Fibroblast of skin of scalp (primary cell): Measurements from ENCODE around the gene TGM6.
A peak's percentile ranks its signal among the peaks of the same experiment; 100 is the strongest.

Experiments used
- DNase-seq: peaks from one replicate; pipeline ENCODE4 v3.0.0-alpha.2; 2013

TGM6 gene

DNA sequence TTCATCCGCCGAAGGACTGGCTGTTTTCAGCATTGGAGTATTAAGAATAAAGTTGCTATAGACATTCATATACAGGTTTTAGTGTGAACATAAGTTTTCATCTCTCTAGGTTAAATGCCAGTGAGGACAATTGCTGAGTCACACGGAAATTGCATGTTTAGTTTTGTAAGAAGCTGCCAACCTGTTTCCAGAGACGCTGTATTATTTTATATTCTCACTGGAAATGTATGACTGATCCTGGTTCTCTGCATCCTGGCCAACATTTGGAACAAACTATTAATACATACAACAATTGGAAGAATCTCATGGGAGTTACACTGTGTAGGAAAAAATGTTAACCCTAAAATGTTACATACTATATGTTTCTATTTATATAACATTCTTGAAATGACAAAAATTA lies 16.7 kb upstream of the TGM6 start:
- peak; percentile 9 for DNase-seq

DNA sequence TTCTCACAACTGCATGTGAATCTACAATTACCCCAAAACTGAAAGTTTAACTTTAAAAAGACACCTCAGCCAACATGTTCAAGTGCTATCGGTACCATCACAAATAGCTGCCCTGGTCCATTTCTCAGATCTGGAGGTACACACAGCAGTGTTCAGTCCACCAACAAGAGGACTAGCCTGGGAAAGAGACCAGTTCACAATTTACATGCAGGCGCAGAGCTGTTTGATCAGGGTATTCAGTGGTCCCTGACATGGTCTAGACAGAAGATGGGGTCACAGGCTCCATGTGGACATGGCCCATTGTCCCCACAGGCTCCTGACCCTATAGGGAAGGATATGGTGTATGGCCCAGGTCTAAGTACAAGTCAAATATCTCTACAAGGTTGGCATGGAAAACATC lies 15.6 kb upstream of the TGM6 start:
- DNase-seq, result no peak

DNA sequence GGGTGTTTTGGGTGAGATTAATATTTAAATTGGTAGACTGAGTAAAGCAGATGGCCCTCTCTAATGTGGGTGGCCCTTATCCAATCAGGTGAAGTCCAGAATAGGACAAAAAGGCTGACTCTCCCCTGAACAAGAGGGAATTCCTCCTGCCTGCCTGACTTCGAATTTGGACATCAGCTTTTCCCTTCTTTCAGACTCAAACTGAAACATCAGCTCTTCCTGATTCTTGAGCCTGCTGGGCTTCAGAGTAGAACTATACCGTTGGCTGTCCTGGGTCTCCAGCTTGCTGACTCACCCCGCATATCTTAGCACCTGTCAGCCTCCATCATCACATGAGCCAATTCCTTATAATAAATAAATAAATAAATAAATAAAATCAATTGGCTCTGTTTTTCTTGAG lies 15.0 kb upstream of the TGM6 start:
- DNase-seq, result no peak

DNA sequence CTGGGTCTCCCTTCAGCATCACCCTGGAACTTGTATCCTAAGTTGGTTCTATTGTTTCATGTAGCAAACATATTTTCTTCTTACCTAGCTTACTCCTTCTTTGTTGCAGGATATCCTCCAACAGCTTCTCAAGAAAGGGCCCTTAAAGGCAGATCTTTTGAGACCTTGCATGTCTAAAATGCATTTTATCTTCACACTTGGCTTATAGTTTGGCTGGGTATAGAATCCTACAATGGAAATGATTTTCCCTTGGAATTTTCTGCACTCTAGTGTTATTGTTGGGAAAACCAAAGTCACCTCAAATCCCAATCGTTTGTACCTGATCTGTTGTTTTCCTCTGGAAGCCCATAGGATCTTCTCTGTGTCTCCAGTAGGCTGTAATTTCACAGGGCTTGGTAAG lies 12.1 kb upstream of the TGM6 start:
- no peak for DNase-seq

DNA sequence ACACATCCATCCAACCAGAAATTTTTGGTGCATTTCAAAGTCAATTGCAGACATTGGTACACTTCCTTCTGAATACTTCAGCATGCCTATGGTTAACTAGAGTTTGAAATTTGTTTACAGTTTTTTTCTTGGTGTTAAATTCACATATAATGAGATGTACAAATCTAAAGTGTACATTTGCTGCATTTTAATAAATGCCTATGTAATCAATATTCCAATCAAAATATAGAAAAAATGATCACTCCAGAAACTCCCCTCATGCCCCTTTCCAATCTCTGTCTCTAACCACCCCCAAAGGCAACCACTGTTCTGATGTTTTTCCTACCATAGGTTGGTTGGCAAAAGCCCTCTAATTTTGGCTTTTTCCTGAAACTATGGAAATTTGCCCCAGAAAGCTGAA lies 7.6 kb upstream of the TGM6 start:
- no peak for DNase-seq

DNA sequence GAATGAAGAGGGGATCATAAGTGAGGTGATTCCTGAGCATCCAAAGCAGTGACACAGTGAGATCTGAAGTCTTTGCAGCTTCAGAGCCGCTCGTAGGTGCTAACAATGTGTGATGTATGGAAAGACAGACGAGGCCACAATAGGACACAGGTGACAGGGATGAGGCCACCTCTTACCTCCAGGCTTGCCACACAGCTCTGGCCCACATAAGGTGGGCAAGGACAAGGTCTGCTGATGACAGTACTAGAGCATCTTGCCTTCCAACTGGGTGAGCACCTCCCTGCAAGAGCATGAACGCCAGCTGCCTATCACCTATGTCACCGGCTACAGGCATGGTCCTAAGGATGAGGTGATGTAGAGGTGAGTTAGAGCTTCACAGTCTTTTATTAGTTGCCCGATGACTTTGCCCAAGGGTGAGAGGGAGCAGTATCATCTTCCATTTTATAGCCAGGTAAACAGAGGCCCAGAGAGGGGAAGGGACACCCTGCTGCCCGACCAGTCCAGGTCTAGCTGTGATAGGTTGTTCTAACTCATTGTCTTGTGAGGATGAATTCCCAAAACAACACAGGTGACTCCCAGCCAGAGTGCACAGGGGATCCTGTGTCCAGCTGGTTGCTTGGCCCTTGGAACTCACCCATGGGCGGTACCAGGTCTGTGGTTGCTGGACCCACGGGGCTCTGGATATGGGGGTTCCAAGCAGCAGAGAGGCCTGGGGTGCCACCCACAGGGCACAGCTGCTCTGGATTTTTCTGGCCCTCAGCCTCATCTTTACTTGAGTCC lies 6.2 kb upstream of the TGM6 start:
- no peak for DNase-seq

DNA sequence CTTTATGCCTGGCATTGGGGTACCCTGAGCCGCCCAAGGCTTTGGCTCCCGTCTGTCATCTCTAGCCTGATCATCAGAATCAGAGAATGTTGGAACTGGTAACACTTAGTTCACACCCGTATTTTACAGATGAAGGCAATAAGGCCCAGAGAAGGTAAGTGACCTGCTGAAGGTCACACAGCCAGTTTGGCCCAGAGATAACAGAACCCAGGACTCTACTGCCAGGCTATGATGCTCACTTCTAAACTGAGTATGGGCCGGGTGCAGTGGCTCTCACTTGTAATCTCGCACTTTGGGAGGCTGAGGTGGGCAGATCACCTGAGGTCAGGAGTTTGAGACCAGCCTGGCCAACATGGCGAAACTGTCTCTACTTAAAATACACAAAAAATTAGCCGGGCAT lies 1.8 kb upstream of the TGM6 start:
- no peak for DNase-seq

DNA sequence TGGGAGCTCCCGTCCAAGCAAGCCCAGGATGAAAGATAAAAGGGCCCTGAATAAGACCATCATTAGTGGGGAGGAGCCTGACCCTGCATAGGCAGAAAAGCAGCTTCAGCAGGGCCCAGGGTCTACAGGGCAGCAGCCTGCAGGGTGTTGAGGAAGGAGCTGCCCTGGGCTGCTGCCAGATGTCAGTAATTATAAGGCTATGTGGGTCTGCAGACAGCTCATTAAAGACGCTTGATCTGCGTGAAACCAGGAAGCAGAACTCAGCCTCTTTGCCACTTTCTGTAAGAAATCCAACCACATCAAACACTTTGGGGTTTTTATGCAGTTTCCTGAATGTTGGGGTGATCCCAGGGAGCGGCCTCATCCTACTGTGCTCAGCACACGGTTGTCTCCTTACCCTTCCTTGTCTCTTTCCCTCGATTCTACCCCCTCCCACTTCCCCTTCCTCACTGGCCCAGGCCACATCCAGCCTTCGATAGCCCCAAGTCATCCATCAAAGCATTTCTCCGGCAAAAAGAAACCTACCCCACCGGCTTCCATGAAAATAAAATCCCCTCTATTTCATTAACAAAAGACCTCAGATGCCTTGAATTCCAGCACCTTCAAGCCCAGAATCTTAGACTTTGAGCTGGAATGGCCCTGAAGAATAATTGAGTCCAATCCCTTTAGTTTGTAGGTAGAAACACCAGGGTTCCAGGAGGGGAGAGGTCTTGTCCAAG lies 1.0 kb upstream of the TGM6 start:
- DNase-seq, result no peak

DNA sequence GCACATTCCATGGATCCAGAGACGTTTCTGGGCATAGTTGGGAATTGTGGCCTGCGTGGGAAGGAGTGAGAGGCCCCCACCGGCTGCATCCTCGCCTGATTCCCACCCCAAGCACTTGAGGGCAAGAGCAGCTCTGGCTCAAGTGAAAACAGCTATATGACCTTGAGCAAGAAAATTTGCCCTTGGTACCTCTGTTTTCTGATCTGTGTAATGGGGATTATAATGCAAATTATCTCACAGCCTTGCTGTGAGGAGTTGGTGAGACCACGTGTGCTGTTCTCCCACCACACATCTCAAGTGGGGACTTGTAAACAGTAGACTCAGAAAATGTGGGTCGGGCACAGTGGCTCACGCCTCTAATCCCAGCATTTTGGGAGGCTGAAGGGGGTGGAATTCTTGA lies 602 bp downstream of the TGM6 start:
- no peak for DNase-seq

DNA sequence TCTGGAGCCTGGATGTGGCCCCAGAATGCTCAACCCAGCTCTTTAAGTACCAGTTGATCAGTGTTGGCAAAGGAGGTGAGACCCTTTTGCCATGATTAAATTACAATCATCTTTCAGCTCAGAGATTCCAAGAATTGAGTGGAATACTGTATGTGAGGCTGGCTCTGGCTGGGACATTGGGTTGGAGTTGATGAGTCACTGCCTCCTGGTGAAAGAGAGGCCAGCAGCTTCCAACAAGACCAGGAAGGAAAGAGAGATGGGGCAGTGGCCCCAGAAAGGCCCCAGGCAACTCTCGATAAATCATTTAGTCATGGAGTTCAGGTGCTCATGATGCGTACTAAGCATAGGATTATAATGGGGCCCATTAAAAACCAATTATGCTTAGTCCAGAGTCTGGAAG lies 2.1 kb downstream of the TGM6 start:
- DNase-seq, result no peak

DNA sequence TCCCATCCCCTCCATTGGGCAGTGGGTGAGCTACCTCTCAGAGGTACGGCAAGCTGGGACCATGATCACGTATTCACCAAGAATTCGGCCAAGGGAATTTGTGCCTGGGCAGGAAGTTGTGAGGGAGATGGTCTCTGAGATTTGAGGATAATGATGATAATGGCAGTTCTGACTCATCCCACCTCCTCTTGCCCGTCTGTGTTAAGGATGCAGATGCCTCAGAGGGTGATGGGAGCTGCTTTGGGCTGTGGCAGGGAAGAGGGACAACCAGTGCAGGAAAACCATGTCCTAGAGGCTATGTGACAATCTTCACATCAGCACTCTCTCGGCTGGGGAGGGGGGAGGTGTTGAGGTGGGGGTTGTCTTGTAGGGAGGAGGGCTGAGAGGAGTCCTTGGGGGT lies 4.3 kb downstream of the TGM6 start:
- DNase-seq, result no peak

DNA sequence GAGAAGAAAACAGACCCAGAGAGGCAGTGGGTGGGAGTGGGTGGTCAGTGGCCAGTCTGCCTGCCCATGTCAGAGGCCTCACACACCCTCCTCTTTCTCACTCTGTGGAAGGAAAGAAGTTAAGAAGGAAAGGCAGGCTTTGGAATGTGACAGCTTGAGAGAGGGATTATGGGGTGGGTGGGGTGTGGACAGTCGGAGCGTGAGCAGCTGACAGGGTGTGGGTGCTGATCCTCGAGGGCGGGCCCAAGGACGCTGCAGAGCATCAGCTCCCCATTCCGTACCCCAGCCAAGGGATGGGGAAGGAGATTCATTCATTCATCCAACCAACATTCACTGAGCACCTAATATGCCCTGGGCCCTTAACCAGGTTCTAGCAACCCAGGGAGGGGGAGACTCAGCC lies 4.8 kb downstream of the TGM6 start:
- no peak for DNase-seq

DNA sequence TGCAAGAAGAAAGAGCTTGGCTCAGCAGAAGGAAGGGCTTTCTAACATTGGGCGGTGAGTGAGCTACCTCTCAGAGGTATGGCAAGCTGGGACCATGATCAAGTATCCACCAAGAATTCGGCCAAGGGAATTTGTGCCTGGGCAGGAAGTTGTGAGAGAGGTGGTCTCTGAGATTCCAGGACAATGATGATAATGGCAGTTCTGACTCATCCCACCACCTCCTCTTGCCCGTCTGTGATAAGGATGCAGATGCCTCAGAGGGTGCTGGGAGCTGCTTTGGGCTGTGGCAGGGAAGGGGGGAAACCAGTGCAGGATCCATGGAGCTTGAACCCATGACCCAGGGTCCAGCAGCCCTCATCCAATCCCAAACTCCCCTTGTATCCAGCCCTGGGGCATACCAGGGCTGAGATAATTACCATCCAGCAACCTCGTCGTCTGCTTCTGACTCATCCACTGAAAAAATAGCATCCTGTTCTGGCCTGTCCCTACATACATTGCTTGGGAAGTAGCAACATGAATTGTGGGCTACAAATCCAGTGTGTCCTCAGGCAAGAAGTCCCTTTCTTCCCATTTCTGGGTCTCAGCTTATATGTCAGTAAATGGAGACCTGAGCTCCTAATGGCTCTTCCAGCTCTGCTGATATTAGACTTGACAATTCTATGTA lies 5.9 kb downstream of the TGM6 start:
- peak; percentile 29 for DNase-seq

DNA sequence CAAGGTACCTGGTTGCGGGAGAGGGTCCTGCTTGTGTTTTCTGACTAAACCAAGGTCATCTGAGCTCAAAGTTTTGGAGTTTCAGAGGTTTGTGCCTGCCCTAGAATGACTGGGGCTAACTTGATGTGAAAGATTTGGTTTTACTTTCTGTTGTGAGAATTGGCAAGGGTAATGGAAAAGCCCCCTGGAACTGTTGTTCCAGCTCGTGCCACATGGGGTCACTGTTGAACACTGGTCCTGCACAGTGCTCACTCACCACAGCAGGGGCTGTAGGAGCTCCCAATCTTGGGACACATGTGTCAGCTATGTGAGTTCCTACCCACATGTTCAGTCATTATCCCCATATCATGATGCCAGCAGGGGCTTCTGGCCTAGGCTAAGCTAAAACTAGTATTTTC lies 6.5 kb downstream of the TGM6 start:
- peak; percentile 34 for DNase-seq

DNA sequence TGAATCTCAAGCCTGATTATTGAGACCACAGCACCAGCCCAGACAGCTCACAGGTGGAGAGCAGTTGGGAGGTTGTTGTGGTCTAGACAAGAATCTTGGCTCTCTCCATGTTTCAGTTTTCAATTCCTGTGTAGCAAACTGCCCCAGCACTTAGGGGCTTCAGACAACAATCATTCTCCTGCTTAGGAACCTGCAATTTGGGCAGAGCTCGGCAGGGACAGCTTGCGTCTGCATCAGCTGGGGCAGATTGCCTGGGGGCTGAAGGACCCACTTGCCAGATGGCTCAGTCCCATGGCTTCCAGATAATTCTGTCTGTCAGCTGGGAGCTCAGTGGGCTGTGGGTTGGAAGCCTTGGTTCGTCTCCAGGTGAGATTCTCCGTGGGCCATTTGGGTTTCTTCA lies 6.9 kb downstream of the TGM6 start:
- no peak for DNase-seq

DNA sequence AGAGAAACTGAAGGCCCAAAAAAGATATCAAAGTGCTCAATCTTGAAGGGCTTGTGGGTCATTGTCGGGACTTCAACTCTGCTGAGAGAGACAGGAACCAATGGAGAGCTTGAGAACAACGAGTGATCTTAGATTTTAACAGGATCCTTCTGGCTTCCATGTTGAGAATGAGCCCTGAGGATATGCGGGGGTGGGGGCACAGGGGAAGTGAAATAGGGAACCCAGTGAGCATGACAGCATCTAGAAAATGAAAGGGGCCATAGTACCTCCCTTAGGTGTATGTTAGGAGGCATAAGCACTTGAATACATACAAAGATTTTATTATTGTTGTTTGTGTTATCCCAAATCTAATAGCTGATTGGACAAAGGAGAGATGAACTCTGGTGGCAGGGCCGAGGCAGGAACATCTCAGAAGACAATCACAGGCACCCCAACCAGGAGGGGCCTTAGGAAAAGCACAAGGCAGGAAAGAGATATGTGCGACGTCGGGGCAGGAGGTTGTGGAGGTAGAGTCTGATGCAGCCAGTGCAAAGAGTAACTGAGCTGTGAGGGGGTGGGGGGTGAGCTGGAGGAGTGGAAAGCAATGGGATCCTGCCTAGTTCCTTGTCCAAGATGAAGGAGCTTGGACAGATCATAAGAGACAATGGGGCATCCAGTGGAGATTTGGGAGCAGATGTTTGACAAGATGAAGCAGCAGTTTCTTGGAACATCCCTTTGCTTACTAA lies 10.4 kb downstream of the TGM6 start:
- no peak for DNase-seq

DNA sequence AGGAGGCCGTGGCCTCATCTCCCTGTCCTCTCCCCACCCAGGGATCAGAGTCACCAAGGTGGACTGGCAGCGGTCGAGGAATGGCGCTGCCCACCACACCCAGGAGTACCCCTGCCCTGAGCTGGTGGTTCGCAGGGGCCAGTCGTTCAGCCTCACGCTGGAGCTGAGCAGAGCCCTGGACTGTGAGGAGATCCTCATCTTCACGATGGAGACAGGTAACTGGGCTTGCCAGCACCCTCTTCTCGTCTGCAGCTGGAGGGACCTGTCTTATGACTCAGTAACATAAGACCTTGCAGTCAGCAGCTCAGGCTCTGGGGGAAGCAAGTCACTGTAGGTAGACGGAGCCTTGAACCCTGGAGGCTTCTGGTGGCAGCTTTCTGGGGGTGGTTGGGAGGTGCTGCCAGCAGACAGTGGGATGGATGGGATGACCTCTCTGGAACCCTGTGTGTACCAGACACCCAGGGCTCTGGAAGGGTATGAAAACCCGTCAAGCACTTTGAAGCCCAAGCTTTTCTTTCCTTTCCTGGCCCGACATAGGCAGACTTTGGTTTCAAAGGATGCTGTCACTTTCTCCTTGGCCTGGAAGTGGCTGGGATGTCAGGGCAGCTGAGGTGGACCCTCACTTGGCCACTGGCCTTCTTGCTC lies 13.8 kb downstream of the TGM6 start:
- DNase-seq, result no peak

DNA sequence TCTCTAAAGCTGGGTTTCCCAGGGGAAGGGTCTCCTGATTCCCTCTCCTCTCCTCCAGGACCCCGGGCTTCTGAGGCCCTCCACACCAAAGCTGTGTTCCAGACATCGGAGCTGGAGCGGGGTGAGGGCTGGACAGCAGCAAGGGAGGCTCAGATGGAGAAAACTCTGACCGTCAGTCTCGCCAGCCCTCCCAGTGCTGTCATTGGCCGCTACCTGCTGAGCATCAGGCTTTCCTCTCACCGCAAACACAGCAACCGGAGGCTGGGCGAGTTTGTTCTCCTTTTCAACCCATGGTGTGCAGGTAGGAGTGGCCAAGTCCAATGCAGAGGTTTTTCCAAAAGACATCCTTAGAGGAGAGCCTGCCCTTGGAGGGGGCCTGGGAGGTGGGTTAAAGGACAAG lies 14.4 kb downstream of the TGM6 start:
- no peak for DNase-seq

DNA sequence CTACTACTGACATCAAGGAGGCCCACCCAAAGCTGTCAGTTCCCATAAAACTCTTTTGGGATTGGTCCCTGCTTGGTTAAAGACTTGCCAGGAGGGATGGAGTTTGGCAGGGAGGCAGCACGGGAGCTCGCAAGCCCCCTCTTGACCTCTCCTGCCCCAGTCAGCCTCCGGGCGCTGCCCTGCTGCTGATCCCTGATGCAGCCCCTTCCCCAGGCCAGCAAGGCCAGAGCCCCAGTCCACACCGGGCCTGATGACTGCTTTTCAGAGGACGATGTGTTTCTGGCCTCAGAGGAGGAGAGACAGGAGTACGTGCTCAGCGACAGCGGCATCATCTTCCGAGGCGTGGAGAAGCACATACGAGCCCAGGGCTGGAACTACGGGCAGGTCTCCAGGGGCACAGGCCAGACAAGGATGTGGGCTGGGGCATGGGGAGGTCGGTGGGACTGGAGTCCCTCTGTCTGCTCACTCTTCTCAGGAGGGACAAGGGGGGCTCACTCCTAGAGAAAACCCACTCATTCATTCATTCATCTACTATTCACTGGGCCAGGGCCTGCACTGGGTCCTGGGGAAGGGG lies 15.6 kb downstream of the TGM6 start:
- no peak for DNase-seq

DNA sequence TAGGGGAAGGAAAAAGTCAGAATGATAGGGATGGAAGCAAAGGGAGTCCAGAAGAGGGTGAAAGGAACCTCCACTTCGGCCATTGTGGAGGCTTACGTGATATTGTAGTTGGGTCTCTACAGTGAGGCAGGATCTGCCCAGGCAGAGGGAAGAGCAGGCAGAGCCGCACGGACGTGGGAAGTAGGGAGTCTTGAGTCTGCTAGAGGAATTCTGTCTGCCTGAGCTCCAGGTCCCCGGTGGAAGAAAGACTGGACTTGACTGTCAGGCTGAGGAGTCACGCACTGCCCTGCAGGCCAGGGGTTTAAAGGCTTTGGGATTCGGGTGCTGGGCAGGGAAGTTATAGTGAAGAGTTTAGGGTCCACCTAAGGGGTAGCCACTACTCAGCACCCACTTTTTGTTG lies 16.4 kb downstream of the TGM6 start:
- DNase-seq, result no peak

DNA sequence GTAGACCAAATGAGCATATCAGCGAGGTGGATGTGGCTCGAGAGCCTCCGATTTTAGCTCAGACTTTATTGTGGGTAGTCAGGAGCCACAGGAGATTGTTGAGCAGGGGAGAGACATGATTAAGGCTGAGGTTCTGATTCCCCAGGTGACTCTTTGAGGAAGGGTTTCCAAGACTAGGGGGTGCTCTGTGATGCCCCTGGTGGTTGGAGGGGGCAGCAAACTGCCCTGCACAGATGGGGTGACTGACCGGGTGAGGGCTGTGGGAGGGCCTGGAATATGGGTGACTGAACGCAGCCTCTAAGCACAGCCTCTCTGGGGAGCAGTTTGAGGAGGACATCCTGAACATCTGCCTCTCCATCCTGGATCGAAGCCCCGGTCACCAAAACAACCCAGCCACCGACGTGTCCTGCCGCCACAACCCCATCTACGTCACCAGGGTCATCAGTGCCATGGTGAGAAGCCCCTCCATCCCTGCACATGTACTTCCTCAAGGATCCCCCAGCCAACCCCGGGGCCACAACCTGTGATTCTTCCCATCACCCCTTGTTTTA lies 17.0 kb downstream of the TGM6 start:
- DNase-seq, result no peak

DNA sequence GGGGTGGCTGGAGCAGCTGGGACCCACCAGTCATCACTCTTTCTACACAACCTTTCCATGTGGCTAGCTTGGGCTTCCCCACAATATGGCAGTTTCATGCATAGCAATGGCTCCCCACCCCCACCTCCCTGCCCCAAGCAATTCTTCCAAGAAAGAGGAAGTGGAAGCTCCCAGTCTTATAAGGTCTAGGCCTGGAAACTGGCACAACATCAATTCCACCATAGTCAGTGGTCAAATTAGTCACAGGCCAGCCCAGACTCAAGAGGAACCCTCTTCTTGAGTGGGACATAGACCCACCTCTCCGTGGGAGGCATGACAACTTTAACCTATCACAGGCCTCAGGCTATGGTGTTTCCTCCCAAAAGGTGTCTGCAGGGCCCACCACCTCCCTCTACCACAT lies 17.7 kb downstream of the TGM6 start:
- no peak for DNase-seq
